SK-N-SH treated with all-trans-retinoic acid at 6 μM for 48 hours (cell line): ENCODE measurements around the gene OTUB1.
"Not testable (repeated sequence)": the region's sequence is repeated elsewhere in the genome, so short reads cannot be mapped to it uniquely, and the experiment has no call there.

ENCODE experiments used
- ARNTL ChIP-seq: fragments of 450-650 bp; formaldehyde crosslinking; IDR thresholded peaks from 2 replicates; pipeline ENCODE4 v1.5.0; 2020; ENCODE audit warnings: low read depth, mild to moderate bottlenecking, moderate library complexity, borderline replicate concordance
- BACH2 ChIP-seq: fragments of 250-450 bp; sonication (Bioruptor Pico); IDR thresholded peaks from 2 replicates; pipeline ENCODE4 v1.9.0; 2021; ENCODE audit warnings: mild to moderate bottlenecking, borderline replicate concordance
- CSRNP3 ChIP-seq: fragments of 250-450 bp; sonication (Bioruptor Pico); IDR thresholded peaks from 2 replicates; pipeline ENCODE4 v1.5.1; 2021; ENCODE audit warnings: mild to moderate bottlenecking, moderate library complexity
- ISL1 ChIP-seq: fragments of 250-450 bp; sonication (Bioruptor Pico); IDR thresholded peaks from 2 replicates; pipeline ENCODE4 v2.1.2; 2022; ENCODE audit warnings: mild to moderate bottlenecking, moderate library complexity
- OSR1 ChIP-seq: fragments of 250-450 bp; sonication (Bioruptor Pico); IDR thresholded peaks from 2 replicates; pipeline ENCODE4 v1.8.0; 2022; ENCODE audit warnings: moderate library complexity, mild to moderate bottlenecking, inconsistent platforms
- PPARA ChIP-seq: fragments of 250-450 bp; sonication (Bioruptor Pico); IDR thresholded peaks from 2 replicates; pipeline ENCODE4 v1.5.0; 2020; ENCODE audit warnings: mild to moderate bottlenecking, borderline replicate concordance
- SNAI2 ChIP-seq: fragments of 250-450 bp; sonication (Bioruptor Pico); IDR thresholded peaks from 2 replicates; pipeline ENCODE4 v1.5.0; 2020; ENCODE audit warnings: mild to moderate bottlenecking, moderate library complexity
- ZNF70 ChIP-seq: fragments of 450-650 bp; formaldehyde crosslinking; IDR thresholded peaks from 2 replicates; pipeline ENCODE4 v1.5.0; 2020; ENCODE audit warnings: mild to moderate bottlenecking, moderate library complexity
- TF ChIP-seq, protein P1 (sequence below): fragments of 250-450 bp; sonication (Bioruptor Pico); IDR thresholded peaks from 2 replicates; pipeline ENCODE4 v1.8.0; 2020; ENCODE audit warnings: mild to moderate bottlenecking, moderate library complexity, borderline replicate concordance

DNA sequence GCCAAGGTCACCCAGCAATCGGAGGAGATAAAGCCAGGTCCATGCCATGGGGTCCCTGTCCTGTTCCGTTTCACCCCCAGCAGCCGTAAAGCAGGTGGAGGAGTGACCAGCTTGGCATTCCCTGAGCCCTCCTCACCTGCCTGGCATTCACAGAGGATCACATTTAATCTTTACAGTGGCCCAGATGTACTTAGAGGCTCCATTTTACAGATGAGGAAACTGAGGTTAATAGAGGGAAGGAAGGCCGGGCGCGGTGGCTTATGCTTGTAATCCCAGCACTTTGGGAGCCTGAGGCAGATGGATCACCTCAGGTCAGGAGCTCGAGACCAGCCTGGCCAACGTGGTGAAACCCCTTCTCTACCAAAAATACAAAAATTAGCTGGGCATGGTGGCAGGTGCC, 61.1 kb downstream of the OTUB1 start:
- TF ChIP-seq CSRNP3; OSR1; ZNF70 (CRISPR knock-in tag); BACH2 (CRISPR knock-in tag); ISL1 (CRISPR knock-in tag); SNAI2; PPARA; ARNTL (CRISPR knock-in tag): not testable (repeated sequence)
- TF ChIP-seq, protein P1, sequence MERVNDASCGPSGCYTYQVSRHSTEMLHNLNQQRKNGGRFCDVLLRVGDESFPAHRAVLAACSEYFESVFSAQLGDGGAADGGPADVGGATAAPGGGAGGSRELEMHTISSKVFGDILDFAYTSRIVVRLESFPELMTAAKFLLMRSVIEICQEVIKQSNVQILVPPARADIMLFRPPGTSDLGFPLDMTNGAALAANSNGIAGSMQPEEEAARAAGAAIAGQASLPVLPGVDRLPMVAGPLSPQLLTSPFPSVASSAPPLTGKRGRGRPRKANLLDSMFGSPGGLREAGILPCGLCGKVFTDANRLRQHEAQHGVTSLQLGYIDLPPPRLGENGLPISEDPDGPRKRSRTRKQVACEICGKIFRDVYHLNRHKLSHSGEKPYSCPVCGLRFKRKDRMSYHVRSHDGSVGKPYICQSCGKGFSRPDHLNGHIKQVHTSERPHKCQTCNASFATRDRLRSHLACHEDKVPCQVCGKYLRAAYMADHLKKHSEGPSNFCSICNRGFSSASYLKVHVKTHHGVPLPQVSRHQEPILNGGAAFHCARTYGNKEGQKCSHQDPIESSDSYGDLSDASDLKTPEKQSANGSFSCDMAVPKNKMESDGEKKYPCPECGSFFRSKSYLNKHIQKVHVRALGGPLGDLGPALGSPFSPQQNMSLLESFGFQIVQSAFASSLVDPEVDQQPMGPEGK = not testable (repeated sequence)
